WERI-Rb-1 (cell line): ENCODE data around the gene SYT8.
"Not testable (repeated sequence)": the region's sequence is repeated elsewhere in the genome, so short reads cannot be mapped to it uniquely, and the experiment has no call there.

Source experiments
- DNase-seq: peaks from one replicate; pipeline ENCODE4 v3.0.0-alpha.2; 2020
- H3K27ac ChIP-seq: fragments of 250-450 bp; sonication (Bioruptor Pico); 2 replicates; pipeline ENCODE4 v1.5.1; 2020; ENCODE audit warnings: mild to moderate bottlenecking, moderate library complexity
- H3K27me3 ChIP-seq: fragments of 250-450 bp; sonication (Bioruptor Pico); 2 replicates; pipeline ENCODE4 v1.5.1; 2021; ENCODE audit warnings: mild to moderate bottlenecking, low read depth, moderate library complexity; ENCODE audit not compliant: insufficient read depth, severe bottlenecking
- H3K36me3 ChIP-seq: fragments of 250-450 bp; sonication (Bioruptor Pico); 2 replicates; pipeline ENCODE4 v1.5.1; 2020; ENCODE audit warnings: mild to moderate bottlenecking, moderate library complexity
- H3K4me3 ChIP-seq: 2 replicates; pipeline ENCODE4 v1.5.1; 2011; ENCODE audit warnings: low read depth, mild to moderate bottlenecking, control low read depth, low read length
- H3K9me3 ChIP-seq: fragments of 250-450 bp; sonication (Bioruptor Pico); 2 replicates; pipeline ENCODE4 v1.5.1; 2021; ENCODE audit warnings: mild to moderate bottlenecking, moderate library complexity; ENCODE audit not compliant: severe bottlenecking
- CTCF ChIP-seq: IDR thresholded peaks from 2 replicates; pipeline ENCODE4 v1.5.1; 2011; ENCODE audit warnings: low read depth, mild to moderate bottlenecking, control low read depth, inconsistent platforms, low read length

The SYT8 gene

GRCh38 chr11:1875093-1875850, 40.5 kb downstream of the SYT8 start:
- no peak for TF ChIP-seq CTCF
- Histone ChIP-seq H3K9me3 (no peaks in the 10 kb centered on the region), H3K27me3 (peaks cover 58% of the 10 kb centered on the region), H3K27ac (no peak overlapping the region), H3K36me3 (no peaks in the 10 kb centered on the region), H3K4me3 (no peak overlapping the region)
- no peak for DNase-seq

GRCh38 chr11:1875851-1876301, 41.1 kb downstream of the SYT8 start:
- H3K36me3 ChIP-seq, H3K27ac ChIP-seq, H3K9me3 ChIP-seq, DNase-seq, H3K4me3 ChIP-seq: not testable (repeated sequence)
- peaks cover 58% of the 10 kb centered on the region for H3K27me3 ChIP-seq

DNA sequence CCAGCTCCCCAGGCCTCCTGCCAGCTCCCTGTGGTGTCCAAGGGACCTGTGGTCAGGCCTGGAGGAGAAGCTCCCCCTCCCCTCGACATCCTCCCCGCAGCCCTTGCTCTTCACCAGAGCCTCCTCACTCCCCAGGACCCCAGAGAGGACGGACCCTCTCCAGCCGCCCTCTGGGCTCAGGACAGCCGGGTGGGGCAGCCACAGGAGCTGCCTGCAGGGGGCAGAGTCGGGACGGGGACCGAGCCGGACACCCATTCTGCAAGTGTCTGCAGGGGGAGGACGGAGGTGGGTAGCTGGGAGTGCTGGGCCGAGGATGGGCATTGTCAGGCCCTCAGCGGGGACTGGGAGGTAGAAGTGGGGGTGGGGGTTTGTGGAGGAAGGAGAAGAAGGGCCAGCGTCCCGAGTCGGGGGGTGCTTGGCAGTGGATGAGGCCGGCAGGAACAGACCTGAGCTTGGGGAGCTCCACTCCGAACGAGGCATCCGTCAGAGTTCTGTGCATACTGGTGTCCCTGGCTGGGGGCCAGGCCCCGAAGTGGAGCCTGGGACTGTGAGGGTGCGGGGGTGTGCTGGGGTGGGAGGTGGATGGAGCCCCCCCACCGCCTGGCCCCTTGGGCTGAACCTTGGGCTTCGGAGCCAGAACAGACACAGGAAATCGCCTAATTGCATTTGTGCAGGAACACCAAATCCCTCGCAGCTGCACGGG, 41.7 kb downstream of the SYT8 start:
- peaks cover 59% of the 10 kb centered on the region for H3K27me3 ChIP-seq
- DNase-seq = peak; percentile 58
- no peak overlapping the region for H3K4me3 ChIP-seq
- no peaks in the 10 kb centered on the region for H3K36me3 ChIP-seq
- no peak overlapping the region for H3K27ac ChIP-seq
- no peaks in the 10 kb centered on the region for H3K9me3 ChIP-seq
- TF ChIP-seq CTCF = peak; percentile 74

- Histone ChIP-seq H3K27ac (no peak overlapping the region), H3K27me3 (peaks cover 68% of the 10 kb centered on the region), H3K9me3 (no peaks in the 10 kb centered on the region)
These were observed 42.7 kb downstream of the SYT8 start for GRCh38 chr11:1877211-1878136.

GRCh38 chr11:1878137-1879031, 43.6 kb downstream of the SYT8 start:
- DNase-seq = no peak
- no peak overlapping the region for H3K27ac ChIP-seq
- no peak overlapping the region for H3K4me3 ChIP-seq
- H3K36me3 ChIP-seq = no peaks in the 10 kb centered on the region
- H3K27me3 ChIP-seq = peaks cover 71% of the 10 kb centered on the region
- H3K9me3 ChIP-seq = no peaks in the 10 kb centered on the region
- no peak for TF ChIP-seq CTCF

More at GRCh38 chr11:1877211-1878136, 42.7 kb downstream of the SYT8 start:
- no peak for DNase-seq
- no peaks in the 10 kb centered on the region for H3K36me3 ChIP-seq
- TF ChIP-seq CTCF = no peak
- no peak overlapping the region for H3K4me3 ChIP-seq
